Gastrocnemius medialis (tissue), 4 donors: Measurements from ENCODE around the gene PRKCZ. TPM values are rescaled to one million over a fixed set of nuclear protein-coding genes. Genes with fewer than 3 reads are reported as not detected.

Experiments
- ATAC-seq, 2 donors: fragments of 150-250 bp; one replicate each; pipeline ENCODE4 v1.9.1; 2016
- DNase-seq, 2 donors: peaks; one replicate each; pipeline ENCODE4 v3.0.0-alpha.2; 2019
- H3K27ac ChIP-seq, 4 donors: fragments of 200-600 bp; sonication (generic); 1 replicate in 1 of 4; 2 replicates in 3 of 4; pipeline ENCODE4 v1.5.1; 2016 to 2018; ENCODE audit warnings: mild to moderate bottlenecking in 2 of 4, moderate library complexity in 1 of 4
- H3K27me3 ChIP-seq, 3 donors: fragments of 200-600 bp; sonication (generic) in 2 of 3; 1 replicate in 1 of 3; 2 replicates in 2 of 3; pipeline versions ENCODE4 v1.5.1 to v1.6.0; 2016 to 2019; ENCODE audit warnings: mild to moderate bottlenecking in 1 of 3, moderate library complexity in 1 of 3
- H3K36me3 ChIP-seq, 2 donors: fragments of 200-600 bp; sonication (generic) in 1 of 2; one replicate each; pipeline ENCODE4 v1.5.1; 2017 to 2018
- H3K4me1 ChIP-seq, 2 donors: fragments of 200-600 bp; sonication (generic) in 1 of 2; one replicate each; pipeline ENCODE4 v1.5.1; 2016 to 2017; ENCODE audit warnings: mild to moderate bottlenecking in 2 of 2
- H3K4me3 ChIP-seq, 4 donors: fragments of 200-600 bp; sonication (generic) in 3 of 4; 1 replicate in 1 of 4; 2 replicates in 3 of 4; pipeline ENCODE4 v1.5.1; 2016 to 2019; ENCODE audit warnings: mild to moderate bottlenecking in 2 of 4
- H3K9me3 ChIP-seq, 3 donors: fragments of 200-600 bp; sonication (generic) in 2 of 3; 1 replicate in 1 of 3; 2 replicates in 2 of 3; pipeline ENCODE4 v1.5.1; 2016 to 2019
- POLR2A ChIP-seq, 2 donors: fragments of 450-650 bp; IDR thresholded peaks; one replicate each; pipeline ENCODE4 v1.6.1; 2017; ENCODE audit warnings: antibody characterized with exemption in 2 of 2, mild to moderate bottlenecking in 2 of 2, moderate library complexity in 2 of 2
- in situ Hi-C, 4 donors: fragments of 200-750 bp; cut with MboI; loops; one replicate each; pipeline versions ENCODE4 v1.15.0 to v1.8.0; 2017; ENCODE audit warnings: low sequenced_read_pairs in 4 of 4
- intact Hi-C: fragments of 100-400 bp; cut with DNase I; formaldehyde crosslinking; loops from one replicate; pipeline ENCODE4 v1.15.1; 2023; ENCODE audit warnings: low total_unique reads
- total RNA-seq, 4 donors: library from RNA; depleted of rRNA; stranded (reverse); fragments of >200 nt; gene quantifications; one replicate each; pipeline versions ENCODE4 v1.1.0 to v1.2.3, GENCODE V29; 2016
- TF ChIP-seq, protein P1 (sequence below), 5 experiments: fragments of 450-650 bp in 3 of 5; fragments of 200-600 bp in 2 of 5; sonication (generic) in 2 of 5; IDR thresholded peaks in 4 of 5; conservative IDR thresholded peaks in 1 of 5; 1 replicate in 4 of 5; 2 replicates in 1 of 5; pipeline ENCODE4 v1.5.1; 2016 to 2019; ENCODE audit warnings: antibody characterized with exemption in 5 of 5, mild to moderate bottlenecking in 3 of 5, moderate library complexity in 3 of 5

The PRKCZ gene
- total RNA-seq, 4 donors from 2014 or later = 0.16 to 0.87 TPM; not detected in 2

DNA sequence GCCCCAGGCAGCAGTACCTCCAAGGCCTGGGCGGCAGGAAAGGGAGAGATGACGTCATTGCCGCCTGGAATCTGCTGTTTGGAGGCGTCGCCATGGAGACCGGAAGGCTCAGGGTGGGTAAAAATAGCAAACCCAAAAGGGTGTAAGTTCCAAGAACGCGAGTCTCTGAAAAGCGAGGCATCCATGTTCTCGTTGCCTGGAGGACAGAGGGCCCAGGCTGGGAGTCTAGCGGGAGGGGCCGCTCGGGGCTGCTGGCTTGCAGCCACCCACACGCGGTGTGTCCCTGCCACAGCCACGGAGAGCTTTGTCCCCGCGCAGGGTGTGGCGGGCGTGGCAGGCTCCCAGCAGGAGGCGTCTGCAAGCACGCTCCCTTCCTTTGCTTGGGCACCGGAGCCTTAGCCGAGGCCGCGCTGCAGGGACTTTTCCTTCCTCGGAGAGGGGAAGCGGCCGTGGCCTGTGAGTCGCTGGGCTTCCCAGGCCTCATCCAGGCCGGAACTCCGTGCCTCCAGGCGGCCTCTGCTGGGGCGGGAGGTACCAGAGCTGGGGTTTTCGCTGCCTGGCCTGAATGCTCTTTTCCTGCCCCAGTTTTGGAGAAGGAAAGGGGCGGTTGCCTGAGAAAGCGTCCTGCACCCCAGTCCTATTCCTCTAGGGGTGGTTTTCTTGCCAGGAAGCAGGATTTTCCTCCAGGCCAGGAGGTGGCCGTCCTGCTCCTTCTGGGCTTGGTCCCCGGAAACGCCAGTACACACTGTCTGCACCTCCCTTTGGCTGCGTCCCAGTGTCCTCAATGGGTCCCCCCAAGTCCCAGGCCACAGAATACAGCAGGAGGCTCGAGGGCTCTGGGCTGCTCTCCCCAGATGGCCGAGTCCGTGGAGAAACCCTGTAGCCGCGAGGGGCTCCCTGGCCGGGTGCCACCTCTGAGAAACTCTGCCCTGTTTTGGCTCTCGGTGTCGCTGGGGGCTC is 162.6 kb downstream of the PRKCZ start:
- Histone ChIP-seq H3K9me3 (no peaks in the 10 kb centered on the region), H3K4me1 (peaks cover 19 to 43% of the 10 kb centered on the region in 2 donors), H3K4me3 (peak overlapping the region; percentile 16 to 45 (median 36)), H3K36me3 (no peaks in the 10 kb centered on the region), H3K27me3 (no peaks in the 10 kb centered on the region), H3K27ac (peak overlapping the region; percentile 67 to 91 (median 86))
- in situ Hi-C loops = loop anchor here in 2 of 4 donors (25.0 kb wide), 2 partner anchors 99 to 324 kb away; partner anchors contain the start of genes HES5 (in 1 of the 2) and PANK4 (in 1 of the 2)
- DNase-seq (peak; percentile 63 to 79), ATAC-seq (peak; percentile 66)
- intact Hi-C loops = loop anchor here (5.0 kb wide), 1 partner anchor 99 kb away; no protein-coding TSS in a partner anchor
- TF ChIP-seq POLR2A (IDR thresholded peaks at IDR 0.05) = peak; percentile 13 to 41
- TF ChIP-seq, protein P1, sequence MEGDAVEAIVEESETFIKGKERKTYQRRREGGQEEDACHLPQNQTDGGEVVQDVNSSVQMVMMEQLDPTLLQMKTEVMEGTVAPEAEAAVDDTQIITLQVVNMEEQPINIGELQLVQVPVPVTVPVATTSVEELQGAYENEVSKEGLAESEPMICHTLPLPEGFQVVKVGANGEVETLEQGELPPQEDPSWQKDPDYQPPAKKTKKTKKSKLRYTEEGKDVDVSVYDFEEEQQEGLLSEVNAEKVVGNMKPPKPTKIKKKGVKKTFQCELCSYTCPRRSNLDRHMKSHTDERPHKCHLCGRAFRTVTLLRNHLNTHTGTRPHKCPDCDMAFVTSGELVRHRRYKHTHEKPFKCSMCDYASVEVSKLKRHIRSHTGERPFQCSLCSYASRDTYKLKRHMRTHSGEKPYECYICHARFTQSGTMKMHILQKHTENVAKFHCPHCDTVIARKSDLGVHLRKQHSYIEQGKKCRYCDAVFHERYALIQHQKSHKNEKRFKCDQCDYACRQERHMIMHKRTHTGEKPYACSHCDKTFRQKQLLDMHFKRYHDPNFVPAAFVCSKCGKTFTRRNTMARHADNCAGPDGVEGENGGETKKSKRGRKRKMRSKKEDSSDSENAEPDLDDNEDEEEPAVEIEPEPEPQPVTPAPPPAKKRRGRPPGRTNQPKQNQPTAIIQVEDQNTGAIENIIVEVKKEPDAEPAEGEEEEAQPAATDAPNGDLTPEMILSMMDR (IDR thresholded peaks at IDR 0.05 in 4 of 5, conservative IDR thresholded peaks at IDR 0.05 in 1 of 5) = peak in 4 of 5 experiments; percentile 15 to 33 (median 22)

GRCh38 chr1:2213576-2214505 is 163.6 kb downstream of the PRKCZ start:
- Histone ChIP-seq H3K4me1 (peaks cover 19 to 35% of the 10 kb centered on the region in 2 donors), H3K36me3 (no peaks in the 10 kb centered on the region), H3K4me3 (peak overlapping the region; percentile 23 to 45 (median 36)), H3K9me3 (no peaks in the 10 kb centered on the region), H3K27ac (peak overlapping the region; percentile 67 to 91 (median 86)), H3K27me3 (no peaks in the 10 kb centered on the region)
- intact Hi-C loops = loop anchor here (5.0 kb wide), 1 partner anchor 98 kb away; no protein-coding TSS in a partner anchor
- in situ Hi-C loops = loop anchor here in 2 of 4 donors (25.0 kb wide), 2 partner anchors 98 to 323 kb away; partner anchors contain the start of genes HES5 (in 1 of the 2) and PANK4 (in 1 of the 2)
- TF ChIP-seq POLR2A (IDR thresholded peaks at IDR 0.05) = peak in 1 of 2 donors; percentile 40
- TF ChIP-seq, protein P1 (IDR thresholded peaks at IDR 0.05 in 4 of 5, conservative IDR thresholded peaks at IDR 0.05 in 1 of 5) = no peak
- DNase-seq (peak in 1 of 2 donors; percentile 72), ATAC-seq (peak; percentile 54 to 60)

DNA sequence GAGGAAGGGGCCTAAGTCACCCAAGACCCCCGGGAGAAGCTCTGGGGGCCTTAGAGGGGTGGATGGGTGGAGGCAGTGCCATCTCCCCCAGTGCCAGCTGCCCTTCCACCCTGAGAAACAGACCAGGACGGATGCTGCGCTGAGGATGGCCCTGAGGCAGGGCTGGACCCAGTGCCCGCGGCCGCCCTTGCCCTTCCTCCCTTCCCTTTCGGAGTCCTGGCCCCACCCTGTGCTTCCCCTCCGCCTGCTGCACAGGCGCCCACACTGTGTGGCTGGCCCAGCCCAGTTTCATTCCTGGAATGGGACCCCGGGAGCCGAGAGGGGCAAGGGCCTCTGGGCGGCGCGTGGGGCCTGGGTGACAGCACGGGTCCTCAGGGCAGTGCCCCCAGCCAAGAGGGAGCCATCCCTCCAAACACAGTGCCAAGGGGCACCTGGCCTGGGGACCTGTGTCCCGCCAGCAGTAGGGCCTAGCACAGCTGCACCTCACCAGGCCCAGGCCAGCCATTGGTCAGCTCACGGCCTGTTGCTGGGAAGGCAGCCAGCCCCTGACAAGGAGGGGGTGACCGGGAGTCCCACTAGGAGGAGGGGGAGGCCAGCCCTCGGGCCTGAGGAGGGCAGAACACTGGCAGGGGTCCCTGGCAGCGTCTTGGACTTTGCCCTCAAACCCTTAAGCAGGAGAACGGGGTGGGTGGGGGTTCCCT is 164.5 kb downstream of the PRKCZ start:
- in situ Hi-C loops = loop anchor here in 2 of 4 donors (25.0 kb wide), 2 partner anchors 98 to 323 kb away; partner anchors contain the start of genes HES5 (in 1 of the 2) and PANK4 (in 1 of the 2)
- DNase-seq (peak in 1 of 2 donors; percentile 14), ATAC-seq (no peak)
- Histone ChIP-seq H3K9me3 (no peaks in the 10 kb centered on the region), H3K4me1 (peaks cover 19 to 35% of the 10 kb centered on the region in 2 donors), H3K4me3 (no peak overlapping the region), H3K36me3 (no peaks in the 10 kb centered on the region), H3K27ac (peak overlapping the region; percentile 67 to 91 (median 86)), H3K27me3 (no peaks in the 10 kb centered on the region)
- TF ChIP-seq, protein P1 (IDR thresholded peaks at IDR 0.05 in 4 of 5, conservative IDR thresholded peaks at IDR 0.05 in 1 of 5) = no peak
- no peak for TF ChIP-seq POLR2A (IDR thresholded peaks at IDR 0.05)
- intact Hi-C loops = loop anchor here (5.0 kb wide), 1 partner anchor 98 kb away; no protein-coding TSS in a partner anchor
